Stimulated activated CD4-positive, alpha-beta T cell treated with anti-CD3 and anti-CD28 coated beads, Interleukin-12 subunit alpha, Interleukin-12 subunit beta, amount 100 ng/mL, for 24 hours (primary cell): Measurements from ENCODE around the gene LIN28A.
A peak's percentile ranks its signal among the peaks of the same experiment; 100 is the strongest.

ENCODE experiments used
- DNase-seq, 2 experiments: peaks; one replicate each; pipeline ENCODE4 v3.0.0-alpha.2; 2020; ENCODE audit warnings: low read depth in 2 of 2

Gene LIN28A

DNA sequence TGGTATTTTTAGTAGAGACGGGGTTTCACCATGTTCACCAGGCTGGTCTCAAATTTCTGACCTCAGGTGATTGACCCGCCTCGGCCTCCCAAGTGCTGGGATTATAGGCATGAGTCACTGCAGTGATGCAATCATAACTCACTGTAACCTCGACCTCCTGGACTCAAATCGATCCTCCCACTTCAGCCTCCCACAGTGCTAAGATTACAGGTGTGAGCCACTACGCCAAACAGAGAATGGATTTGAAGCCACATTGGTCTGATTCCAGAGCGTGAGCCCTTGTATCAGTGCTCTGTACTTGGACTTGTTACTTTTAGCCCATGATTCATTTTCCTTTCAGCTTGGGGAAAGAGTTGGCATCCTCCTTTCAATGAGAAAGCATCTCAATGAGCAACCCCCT, 23.2 kb upstream of the LIN28A start:
- no peak for DNase-seq

GRCh38 chr1:26388791-26389445, 21.7 kb upstream of the LIN28A start:
- no peak for DNase-seq

GRCh38 chr1:26389604-26390247, 20.9 kb upstream of the LIN28A start:
- no peak for DNase-seq

- no peak for DNase-seq
Measured at GRCh38 chr1:26391450-26391849, 19.2 kb upstream of the LIN28A start.

GRCh38 chr1:26395754-26396153, 14.9 kb upstream of the LIN28A start:
- no peak for DNase-seq

GRCh38 chr1:26399034-26399433, 11.6 kb upstream of the LIN28A start:
- no peak for DNase-seq

- DNase-seq: no peak
Measured at GRCh38 chr1:26401891-26402290, 8.7 kb upstream of the LIN28A start.

DNA sequence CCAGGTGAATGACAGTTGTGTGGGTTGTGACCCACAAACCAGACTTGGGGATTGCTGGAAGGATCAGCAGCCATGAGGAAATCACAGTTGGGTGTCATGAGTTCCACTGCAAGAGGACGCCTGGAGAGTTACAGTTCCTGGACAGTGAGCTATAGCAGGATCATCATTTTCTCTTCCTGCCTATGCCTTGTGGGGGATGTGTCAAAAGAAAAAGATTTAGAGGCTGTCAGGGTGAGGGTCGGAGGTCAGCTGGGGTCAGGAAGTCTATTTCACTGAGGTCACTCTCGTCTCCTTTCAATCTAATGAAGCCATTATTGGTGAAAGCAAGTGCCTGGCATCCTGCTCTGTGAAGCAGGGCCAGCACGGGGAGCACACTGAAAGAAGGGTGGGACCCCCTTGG, 7.0 kb upstream of the LIN28A start:
- DNase-seq: no peak

DNA sequence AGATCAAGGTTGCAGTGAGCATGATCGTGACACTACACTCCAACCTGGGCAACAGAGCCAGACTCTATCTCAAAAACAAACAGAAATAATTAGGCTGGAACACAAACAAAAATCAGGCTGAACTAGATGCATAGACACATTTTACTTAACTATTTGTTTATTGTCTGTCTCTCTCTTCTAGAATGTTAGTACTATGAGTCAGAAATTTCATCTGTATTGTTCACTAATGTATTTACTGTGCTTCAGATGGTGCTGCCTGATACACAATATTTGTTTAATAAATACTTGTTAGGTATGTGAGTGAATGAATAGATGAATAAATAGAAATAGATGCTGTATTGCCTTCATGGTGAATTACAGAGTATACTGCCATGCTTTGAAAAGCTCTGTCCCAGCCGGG, 6.0 kb upstream of the LIN28A start:
- no peak for DNase-seq

- no peak for DNase-seq
Measured at GRCh38 chr1:26405281-26405915, 5.2 kb upstream of the LIN28A start.

DNA sequence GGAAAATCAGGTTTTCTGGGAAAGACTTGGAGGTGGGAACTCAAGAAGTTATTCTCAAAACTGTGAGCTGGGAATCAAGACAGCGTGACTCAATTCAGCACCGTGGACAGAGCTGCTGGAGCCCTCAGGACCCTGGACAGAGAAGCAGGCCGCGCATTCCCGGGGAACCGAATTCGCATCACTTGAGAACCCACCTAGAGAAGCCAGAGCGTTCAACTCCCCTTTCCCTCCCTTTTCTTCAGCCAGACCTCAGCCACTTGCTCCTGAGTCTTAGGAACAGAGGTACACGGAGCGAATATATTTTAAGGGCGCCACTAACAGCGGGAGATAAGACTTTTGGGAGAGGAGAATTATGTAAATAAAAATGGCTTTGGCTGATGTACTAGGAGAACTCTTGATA, 2.0 kb upstream of the LIN28A start:
- DNase-seq: peak; percentile 65

- no peak for DNase-seq
Measured at GRCh38 chr1:26409191-26409807, 1.3 kb upstream of the LIN28A start.

DNA sequence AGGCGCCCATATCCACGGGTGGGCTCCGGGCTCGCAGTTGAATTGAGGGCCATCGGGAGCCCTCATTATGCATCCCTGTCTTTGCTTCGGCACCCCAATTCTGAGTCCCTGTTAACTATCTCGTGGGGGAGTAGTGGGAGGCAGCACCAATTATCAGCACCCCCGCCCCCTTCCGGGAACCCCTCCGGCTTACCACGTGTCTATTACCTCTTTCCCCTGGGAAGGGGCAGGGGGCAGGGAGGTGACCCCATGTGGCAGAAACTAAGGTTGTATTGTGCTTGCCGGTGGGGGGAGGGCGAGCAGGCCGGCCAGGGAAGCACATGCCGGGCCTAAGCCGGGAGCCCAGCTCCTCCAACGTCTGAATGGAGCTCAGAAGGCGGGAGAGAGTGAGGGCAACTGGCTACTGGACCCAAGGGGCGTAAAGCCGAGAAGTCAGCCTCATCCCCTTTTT, 1.0 kb downstream of the LIN28A start:
- DNase-seq: no peak

DNA sequence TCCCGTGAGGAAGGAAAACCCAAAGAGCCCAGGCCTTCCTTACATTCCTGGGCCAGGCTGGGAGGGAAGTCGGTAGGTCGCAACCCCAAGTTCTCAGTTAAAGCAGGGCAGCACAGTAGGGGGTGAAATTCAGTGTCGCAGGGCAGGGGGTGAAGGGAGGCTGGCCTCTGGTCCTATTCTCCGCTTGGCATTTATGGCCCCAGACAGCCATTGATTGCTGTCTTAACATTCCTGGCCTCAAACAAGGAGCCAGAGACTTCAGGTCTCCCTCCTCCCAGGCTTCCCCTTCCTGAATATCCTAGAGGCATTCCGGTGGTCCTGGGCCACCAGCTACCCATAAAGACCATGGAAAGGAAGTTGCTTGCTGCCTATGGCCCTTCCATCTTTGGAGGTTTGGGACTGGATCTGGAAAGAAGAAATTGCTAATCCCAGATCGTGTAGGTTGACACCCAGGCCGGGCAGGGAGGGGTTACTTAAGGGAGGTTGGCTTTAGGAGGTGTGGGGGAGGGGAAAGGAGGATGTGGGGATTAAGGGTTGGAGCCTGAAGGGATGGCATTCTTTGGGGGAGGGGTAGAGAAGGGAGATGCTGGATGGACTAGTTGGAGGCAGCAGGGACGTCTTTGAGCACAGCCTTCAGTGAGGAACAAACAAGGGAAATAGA, 1.7 kb downstream of the LIN28A start:
- DNase-seq: no peak

DNA sequence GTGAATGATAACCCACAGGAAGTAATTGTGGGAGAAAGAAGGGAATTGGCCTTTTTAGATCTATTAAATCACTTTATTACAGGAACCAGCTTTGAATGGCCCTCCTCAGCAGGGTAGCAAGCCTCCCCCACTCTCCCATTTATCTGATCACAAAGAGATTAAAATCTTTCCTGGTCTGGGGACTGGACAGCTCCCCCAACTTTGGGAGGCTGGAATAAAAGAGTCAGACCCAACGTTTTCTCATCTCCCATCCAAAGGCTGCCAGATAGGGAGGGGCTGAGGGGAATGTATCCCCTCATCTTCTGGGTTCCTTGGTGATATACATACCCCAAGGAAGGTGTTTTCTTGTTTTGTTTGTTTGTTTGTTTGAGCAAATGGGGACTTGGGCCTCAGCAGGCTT, 2.4 kb downstream of the LIN28A start:
- no peak for DNase-seq

GRCh38 chr1:26417111-26417759, 6.6 kb downstream of the LIN28A start:
- DNase-seq: peak; percentile 70 to 86

DNA sequence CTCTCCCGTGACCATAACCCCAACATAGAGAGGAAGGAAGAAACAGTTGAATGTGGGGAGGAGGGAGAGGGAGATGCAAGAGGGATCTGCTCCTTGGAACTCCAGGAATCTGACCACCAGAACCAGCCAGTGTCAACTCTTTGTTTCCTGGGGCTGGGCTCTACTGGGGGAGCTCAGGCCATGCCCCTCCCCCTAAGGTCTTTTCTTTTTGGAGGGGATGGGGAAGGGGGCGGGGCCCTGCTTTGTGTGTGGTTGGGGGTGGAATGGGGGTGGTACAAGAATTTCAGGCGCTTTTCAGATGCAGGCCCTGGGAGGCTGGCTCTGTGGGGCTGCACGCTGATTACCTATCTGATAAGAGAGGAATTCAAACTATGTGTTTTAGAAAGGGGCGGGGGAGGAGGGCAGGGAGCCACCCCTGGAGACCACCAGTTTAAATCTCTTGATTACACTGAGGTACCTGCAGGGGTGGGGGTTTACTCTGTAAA, 8.3 kb downstream of the LIN28A start:
- DNase-seq: no peak

DNA sequence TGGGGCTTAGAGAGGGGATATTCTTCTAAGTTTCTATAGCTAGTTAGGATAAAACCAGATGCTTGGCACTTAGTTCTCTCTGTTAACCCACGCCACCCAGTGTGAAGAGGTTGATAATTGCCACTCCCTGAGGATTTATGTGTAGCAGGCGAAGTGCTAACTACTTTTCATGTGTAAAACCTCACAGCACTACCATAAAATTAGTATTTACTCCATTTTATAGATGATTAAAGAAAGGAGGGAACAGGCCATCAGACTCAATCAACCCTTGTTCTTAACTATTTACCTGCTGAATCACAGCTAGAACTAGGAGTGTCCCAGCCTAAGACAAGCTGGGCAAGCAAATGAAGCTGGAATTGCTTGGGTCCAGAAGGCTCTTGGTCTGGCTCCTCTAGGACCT, 8.9 kb downstream of the LIN28A start:
- DNase-seq: no peak

GRCh38 chr1:26429721-26430120, 19.1 kb downstream of the LIN28A start:
- no peak for DNase-seq

DNA sequence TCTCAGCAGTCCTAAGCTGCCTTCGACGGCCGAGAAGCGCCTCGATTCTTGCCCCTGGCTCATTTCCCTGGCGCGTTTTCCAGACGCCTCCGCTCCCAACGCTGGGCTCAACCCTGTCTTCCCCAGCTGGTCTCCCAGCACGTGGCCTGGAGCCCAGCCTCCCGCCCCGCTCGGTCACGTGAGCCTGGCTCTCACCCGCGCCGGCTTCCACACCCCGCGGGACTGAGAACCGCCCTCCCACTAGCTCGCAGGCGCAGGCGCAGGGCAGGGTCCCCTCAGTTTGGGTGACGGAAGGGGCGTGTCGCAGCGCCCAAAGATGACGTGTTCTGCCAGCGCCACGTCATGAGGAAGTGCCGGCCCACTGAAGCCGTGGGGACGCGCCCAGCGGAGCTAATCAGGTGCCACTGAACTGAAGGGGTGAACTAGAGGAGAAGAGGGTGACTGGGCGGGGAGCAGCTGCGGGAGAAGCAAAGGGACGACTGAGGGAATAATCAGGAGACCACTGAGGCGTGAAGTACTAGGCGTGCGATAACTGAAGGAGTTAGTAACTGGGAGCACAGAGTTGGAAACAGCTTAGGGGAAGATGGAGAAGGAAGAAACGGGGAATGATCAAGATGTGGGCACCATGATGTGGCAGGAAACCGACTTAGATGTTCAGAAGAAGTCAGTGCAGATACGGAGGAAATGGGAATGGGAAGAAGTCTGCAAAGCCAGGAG, 21.5 kb downstream of the LIN28A start, which contains the start of gene DHDDS:
Gene DHDDS (plus strand): TSS at position 343 of the 717 bp plus-strand sequence. CDS start 625 bp downstream, outside the sequence.
- peak; percentile 98 to 99 for DNase-seq

GRCh38 chr1:26432793-26433192, 22.2 kb downstream of the LIN28A start:
- no peak for DNase-seq
